GM12878 (cell line): ENCODE results near the gene PARP6. TPM values are rescaled to one million over a fixed set of nuclear protein-coding genes. Genes with fewer than 3 reads are reported as not detected.

ENCODE experiments used
- BMI1 ChIP-seq: fragments of 450-650 bp; IDR thresholded peaks from 2 replicates; pipeline ENCODE4 v1.6.1; 2016; ENCODE audit warnings: mild to moderate bottlenecking, moderate library complexity, borderline replicate concordance
- CEBPB ChIP-seq, 2 experiments: fragments of 150-350 bp in 1 of 2; IDR thresholded peaks; 2 replicates each; pipeline ENCODE4 v1.6.1; 2012 to 2014; ENCODE audit warnings: low read depth in 2 of 2, low read length in 2 of 2, borderline replicate concordance in 1 of 2, inconsistent platforms in 1 of 2
- CHD1 ChIP-seq: IDR thresholded peaks from 2 replicates; pipeline ENCODE4 v1.6.1; 2012; ENCODE audit warnings: low read depth, low read length, improper control_type of control experiment
- EP300 ChIP-seq, 2 experiments: fragments of 150-350 bp in 1 of 2; IDR thresholded peaks; 2 replicates each; pipeline ENCODE4 v1.6.1; 2011 to 2012; ENCODE audit warnings: low read depth in 2 of 2, low read length in 2 of 2, borderline replicate concordance in 1 of 2, improper control_type of control experiment in 1 of 2, inconsistent platforms in 1 of 2; ENCODE audit not compliant: control insufficient read depth in 1 of 2
- GABPA ChIP-seq: IDR thresholded peaks from 2 replicates; pipeline ENCODE4 v1.6.1; 2014; ENCODE audit warnings: antibody characterized with exemption, low read depth, mild to moderate bottlenecking, inconsistent platforms
- POLR2AphosphoS5 ChIP-seq: IDR thresholded peaks from 2 replicates; pipeline ENCODE4 v1.6.1; 2011; ENCODE audit warnings: mild to moderate bottlenecking, low read length, inconsistent platforms
- RAD21 ChIP-seq: IDR thresholded peaks from 2 replicates; pipeline ENCODE4 v1.6.1; 2011; ENCODE audit warnings: mild to moderate bottlenecking, low read depth, low read length, moderate library complexity; ENCODE audit not compliant: insufficient read depth
- RB1 ChIP-seq: fragments of 450-650 bp; formaldehyde crosslinking; IDR thresholded peaks from 2 replicates; pipeline ENCODE4 v1.6.1; 2017; ENCODE audit warnings: mild to moderate bottlenecking, borderline replicate concordance
- SPI1 ChIP-seq: IDR thresholded peaks from 2 replicates; pipeline ENCODE4 v1.6.1; 2011; ENCODE audit warnings: low read depth, mild to moderate bottlenecking, low read length, moderate library complexity, borderline replicate concordance; ENCODE audit not compliant: insufficient read depth
- TCF12 ChIP-seq: IDR thresholded peaks from 2 replicates; pipeline ENCODE4 v1.6.1; 2011; ENCODE audit warnings: low read depth, mild to moderate bottlenecking, low read length
- ZNF207 ChIP-seq: fragments of 450-650 bp; IDR thresholded peaks from 2 replicates; pipeline ENCODE4 v1.6.1; 2014; ENCODE audit warnings: antibody characterized with exemption, mild to moderate bottlenecking, borderline replicate concordance
- polyA plus RNA-seq, 11 experiments: library from polyadenylated mRNA; depleted of rRNA in 4 of 11; unstranded in 6 of 11; stranded (reverse) in 5 of 11; fragments of >200 nt; fragmentation: Nextera tagmentation in 4 of 11; fragmentation: Illumina TruSeq in 1 of 11; extraction: Ambion mirVana in 4 of 11; extraction: Trizol in 1 of 11; gene quantifications; 1 replicate in 1 of 11; 2 replicates in 10 of 11; pipeline versions ENCODE4 v1.2.1 to v1.2.3, GENCODE V29; 2011 to 2016; ENCODE audit warnings: inconsistent platforms in 2 of 11, missing spikeins in 2 of 11, low read depth in 1 of 11
- total RNA-seq, 4 experiments: library from RNA; depleted of rRNA in 3 of 4; stranded (reverse); fragments of >200 nt in 3 of 4; fragmentation: Illumina TruSeq in 1 of 4; extraction: Trizol in 1 of 4; gene quantifications; 2 replicates each; pipeline versions ENCODE4 v1.2.1 to v1.2.3, GENCODE V29; 2013 to 2021
- TF ChIP-seq, protein P1 (sequence below): fragments of 450-650 bp; formaldehyde crosslinking; IDR thresholded peaks from 2 replicates; pipeline ENCODE4 v1.5.0; 2022; ENCODE audit warnings: mild to moderate bottlenecking, missing genetic modification characterization
- TF ChIP-seq, protein P2 (sequence below): fragments of 450-650 bp; IDR thresholded peaks from 2 replicates; pipeline ENCODE4 v1.6.1; 2018; ENCODE audit warnings: mild to moderate bottlenecking, low read depth, moderate library complexity; ENCODE audit not compliant: partially characterized antibody
- TF ChIP-seq, protein P3 (sequence below): IDR thresholded peaks from 2 replicates; pipeline ENCODE4 v1.6.1; 2012; ENCODE audit warnings: improper control_type of control experiment, low read depth, low read length; ENCODE audit not compliant: insufficient replicate concordance
- TF ChIP-seq, protein P4 (sequence below): IDR thresholded peaks from 2 replicates; pipeline ENCODE4 v1.6.1; 2012; ENCODE audit warnings: low read depth, low read length, improper control_type of control experiment

The PARP6 gene
- total and polyA plus RNA-seq, 10 of the 15 experiments (the other 5 are each of a cell fraction or from before 2014, with no cell fraction given), result 14.3 to 73.5 (median 26.9) TPM

DNA sequence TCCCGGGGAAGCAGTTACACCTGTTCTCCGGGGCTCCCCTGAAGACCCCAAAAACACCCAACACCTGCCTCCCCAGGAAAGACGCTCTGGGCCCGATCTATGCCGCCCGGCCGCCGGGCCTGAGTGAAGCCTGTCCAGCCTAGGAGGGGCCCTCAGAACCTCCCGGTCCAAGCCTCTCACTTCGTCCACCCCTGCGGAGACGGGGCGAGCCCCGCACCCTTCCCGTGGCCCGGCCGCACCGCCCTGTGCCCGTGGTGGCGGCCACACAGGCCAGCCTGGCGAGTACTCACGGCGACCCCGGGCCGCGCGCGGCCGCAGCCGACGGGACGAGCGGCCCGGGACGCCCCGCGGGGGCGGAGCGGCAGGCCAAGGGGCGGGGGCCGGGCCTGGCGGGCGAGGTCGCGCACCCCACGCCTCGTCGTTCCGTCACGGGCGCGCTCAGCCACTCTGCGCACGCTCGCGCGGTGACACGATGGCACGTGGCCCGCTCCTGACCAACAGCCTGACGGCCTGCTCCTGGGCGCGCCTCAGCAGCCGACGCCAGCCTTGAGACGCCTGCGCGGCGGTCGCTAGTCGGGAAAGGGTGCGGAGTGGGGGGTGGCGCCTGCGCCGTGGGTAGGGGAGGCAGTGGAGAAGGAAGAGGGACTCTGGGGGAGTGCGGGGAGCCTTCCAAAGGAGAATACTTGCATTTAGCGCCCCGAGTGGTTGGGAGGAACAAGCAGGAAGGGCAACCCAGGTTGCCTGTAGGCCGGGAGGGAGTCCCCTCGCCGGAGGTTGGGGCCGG, at the start of gene PARP6 (continued):
- TF ChIP-seq RAD21 (peak; percentile 4; the same call in 1 of the 2 replicates), GABPA (no peak), ZNF207 (no peak), TCF12 (no peak; the same call in 1 of the 2 replicates), CHD1 (no peak), RB1 (peak; percentile 56; the same call in 1 of the 2 replicates), POLR2AphosphoS5 (no peak), CEBPB (IDR thresholded peaks at IDR 0.05; ENCODE audit: borderline replicate concordance in 1 of 2, low read depth in 2 of 2, low read length in 2 of 2) (no peak), EP300 (IDR thresholded peaks at IDR 0.05; ENCODE audit: borderline replicate concordance in 1 of 2, control insufficient read depth in 1 of 2, low read depth in 2 of 2, low read length in 2 of 2) (no peak), BMI1 (no peak), SPI1 (no peak)
- TF ChIP-seq, protein P1, sequence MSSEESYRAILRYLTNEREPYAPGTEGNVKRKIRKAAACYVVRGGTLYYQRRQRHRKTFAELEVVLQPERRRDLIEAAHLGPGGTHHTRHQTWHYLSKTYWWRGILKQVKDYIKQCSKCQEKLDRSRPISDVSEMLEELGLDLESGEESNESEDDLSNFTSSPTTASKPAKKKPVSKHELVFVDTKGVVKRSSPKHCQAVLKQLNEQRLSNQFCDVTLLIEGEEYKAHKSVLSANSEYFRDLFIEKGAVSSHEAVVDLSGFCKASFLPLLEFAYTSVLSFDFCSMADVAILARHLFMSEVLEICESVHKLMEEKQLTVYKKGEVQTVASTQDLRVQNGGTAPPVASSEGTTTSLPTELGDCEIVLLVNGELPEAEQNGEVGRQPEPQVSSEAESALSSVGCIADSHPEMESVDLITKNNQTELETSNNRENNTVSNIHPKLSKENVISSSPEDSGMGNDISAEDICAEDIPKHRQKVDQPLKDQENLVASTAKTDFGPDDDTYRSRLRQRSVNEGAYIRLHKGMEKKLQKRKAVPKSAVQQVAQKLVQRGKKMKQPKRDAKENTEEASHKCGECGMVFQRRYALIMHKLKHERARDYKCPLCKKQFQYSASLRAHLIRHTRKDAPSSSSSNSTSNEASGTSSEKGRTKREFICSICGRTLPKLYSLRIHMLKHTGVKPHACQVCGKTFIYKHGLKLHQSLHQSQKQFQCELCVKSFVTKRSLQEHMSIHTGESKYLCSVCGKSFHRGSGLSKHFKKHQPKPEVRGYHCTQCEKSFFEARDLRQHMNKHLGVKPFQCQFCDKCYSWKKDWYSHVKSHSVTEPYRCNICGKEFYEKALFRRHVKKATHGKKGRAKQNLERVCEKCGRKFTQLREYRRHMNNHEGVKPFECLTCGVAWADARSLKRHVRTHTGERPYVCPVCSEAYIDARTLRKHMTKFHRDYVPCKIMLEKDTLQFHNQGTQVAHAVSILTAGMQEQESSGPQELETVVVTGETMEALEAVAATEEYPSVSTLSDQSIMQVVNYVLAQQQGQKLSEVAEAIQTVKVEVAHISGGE (CRISPR knock-in tag), result no peak
- TF ChIP-seq, protein P2, sequence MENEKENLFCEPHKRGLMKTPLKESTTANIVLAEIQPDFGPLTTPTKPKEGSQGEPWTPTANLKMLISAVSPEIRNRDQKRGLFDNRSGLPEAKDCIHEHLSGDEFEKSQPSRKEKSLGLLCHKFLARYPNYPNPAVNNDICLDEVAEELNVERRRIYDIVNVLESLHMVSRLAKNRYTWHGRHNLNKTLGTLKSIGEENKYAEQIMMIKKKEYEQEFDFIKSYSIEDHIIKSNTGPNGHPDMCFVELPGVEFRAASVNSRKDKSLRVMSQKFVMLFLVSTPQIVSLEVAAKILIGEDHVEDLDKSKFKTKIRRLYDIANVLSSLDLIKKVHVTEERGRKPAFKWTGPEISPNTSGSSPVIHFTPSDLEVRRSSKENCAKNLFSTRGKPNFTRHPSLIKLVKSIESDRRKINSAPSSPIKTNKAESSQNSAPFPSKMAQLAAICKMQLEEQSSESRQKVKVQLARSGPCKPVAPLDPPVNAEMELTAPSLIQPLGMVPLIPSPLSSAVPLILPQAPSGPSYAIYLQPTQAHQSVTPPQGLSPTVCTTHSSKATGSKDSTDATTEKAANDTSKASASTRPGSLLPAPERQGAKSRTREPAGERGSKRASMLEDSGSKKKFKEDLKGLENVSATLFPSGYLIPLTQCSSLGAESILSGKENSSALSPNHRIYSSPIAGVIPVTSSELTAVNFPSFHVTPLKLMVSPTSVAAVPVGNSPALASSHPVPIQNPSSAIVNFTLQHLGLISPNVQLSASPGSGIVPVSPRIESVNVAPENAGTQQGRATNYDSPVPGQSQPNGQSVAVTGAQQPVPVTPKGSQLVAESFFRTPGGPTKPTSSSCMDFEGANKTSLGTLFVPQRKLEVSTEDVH, result no peak
- TF ChIP-seq, protein P3, sequence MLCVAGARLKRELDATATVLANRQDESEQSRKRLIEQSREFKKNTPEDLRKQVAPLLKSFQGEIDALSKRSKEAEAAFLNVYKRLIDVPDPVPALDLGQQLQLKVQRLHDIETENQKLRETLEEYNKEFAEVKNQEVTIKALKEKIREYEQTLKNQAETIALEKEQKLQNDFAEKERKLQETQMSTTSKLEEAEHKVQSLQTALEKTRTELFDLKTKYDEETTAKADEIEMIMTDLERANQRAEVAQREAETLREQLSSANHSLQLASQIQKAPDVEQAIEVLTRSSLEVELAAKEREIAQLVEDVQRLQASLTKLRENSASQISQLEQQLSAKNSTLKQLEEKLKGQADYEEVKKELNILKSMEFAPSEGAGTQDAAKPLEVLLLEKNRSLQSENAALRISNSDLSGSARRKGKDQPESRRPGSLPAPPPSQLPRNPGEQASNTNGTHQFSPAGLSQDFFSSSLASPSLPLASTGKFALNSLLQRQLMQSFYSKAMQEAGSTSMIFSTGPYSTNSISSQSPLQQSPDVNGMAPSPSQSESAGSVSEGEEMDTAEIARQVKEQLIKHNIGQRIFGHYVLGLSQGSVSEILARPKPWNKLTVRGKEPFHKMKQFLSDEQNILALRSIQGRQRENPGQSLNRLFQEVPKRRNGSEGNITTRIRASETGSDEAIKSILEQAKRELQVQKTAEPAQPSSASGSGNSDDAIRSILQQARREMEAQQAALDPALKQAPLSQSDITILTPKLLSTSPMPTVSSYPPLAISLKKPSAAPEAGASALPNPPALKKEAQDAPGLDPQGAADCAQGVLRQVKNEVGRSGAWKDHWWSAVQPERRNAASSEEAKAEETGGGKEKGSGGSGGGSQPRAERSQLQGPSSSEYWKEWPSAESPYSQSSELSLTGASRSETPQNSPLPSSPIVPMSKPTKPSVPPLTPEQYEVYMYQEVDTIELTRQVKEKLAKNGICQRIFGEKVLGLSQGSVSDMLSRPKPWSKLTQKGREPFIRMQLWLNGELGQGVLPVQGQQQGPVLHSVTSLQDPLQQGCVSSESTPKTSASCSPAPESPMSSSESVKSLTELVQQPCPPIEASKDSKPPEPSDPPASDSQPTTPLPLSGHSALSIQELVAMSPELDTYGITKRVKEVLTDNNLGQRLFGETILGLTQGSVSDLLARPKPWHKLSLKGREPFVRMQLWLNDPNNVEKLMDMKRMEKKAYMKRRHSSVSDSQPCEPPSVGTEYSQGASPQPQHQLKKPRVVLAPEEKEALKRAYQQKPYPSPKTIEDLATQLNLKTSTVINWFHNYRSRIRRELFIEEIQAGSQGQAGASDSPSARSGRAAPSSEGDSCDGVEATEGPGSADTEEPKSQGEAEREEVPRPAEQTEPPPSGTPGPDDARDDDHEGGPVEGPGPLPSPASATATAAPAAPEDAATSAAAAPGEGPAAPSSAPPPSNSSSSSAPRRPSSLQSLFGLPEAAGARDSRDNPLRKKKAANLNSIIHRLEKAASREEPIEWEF, result no peak
- TF ChIP-seq, protein P4, sequence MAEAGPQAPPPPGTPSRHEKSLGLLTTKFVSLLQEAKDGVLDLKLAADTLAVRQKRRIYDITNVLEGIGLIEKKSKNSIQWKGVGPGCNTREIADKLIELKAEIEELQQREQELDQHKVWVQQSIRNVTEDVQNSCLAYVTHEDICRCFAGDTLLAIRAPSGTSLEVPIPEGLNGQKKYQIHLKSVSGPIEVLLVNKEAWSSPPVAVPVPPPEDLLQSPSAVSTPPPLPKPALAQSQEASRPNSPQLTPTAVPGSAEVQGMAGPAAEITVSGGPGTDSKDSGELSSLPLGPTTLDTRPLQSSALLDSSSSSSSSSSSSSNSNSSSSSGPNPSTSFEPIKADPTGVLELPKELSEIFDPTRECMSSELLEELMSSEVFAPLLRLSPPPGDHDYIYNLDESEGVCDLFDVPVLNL, result no peak
